Superior temporal gyrus (tissue), 1 donor: ENCODE results near the gene TAAR8.
A peak's percentile ranks its signal among the peaks of the same experiment; 100 is the strongest.
"Not testable (repeated sequence)": the region's sequence is repeated elsewhere in the genome, so short reads cannot be mapped to it uniquely, and the experiment has no call there.

Source experiments
- DNase-seq: peaks from one replicate; pipeline ENCODE4 v3.0.0-alpha.2; 2016; ENCODE audit errors: extremely low spot score

The TAAR8 gene, protein sequence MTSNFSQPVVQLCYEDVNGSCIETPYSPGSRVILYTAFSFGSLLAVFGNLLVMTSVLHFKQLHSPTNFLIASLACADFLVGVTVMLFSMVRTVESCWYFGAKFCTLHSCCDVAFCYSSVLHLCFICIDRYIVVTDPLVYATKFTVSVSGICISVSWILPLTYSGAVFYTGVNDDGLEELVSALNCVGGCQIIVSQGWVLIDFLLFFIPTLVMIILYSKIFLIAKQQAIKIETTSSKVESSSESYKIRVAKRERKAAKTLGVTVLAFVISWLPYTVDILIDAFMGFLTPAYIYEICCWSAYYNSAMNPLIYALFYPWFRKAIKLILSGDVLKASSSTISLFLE

DNA sequence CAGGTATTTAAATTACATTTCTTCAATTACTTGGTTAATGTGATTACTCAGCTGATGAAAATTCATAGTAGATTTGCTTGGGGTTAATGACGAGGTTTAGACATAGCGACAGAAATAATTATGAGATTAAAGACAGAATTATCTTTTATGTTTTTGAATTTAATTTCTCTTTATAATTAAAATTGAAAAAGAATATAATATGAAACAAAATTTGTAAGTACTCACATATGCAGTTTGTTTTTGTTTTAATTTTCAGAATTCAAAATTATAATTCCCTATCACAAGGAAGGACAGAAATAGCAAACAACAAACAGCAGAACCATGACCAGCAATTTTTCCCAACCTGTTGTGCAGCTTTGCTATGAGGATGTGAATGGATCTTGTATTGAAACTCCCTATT, at the start of gene TAAR8:
TAAR8 (plus strand) TSS at position 301 of the 400 bp plus-strand sequence; CDS start at position 322, 21 bp downstream.
- DNase-seq, result no peak

DNA sequence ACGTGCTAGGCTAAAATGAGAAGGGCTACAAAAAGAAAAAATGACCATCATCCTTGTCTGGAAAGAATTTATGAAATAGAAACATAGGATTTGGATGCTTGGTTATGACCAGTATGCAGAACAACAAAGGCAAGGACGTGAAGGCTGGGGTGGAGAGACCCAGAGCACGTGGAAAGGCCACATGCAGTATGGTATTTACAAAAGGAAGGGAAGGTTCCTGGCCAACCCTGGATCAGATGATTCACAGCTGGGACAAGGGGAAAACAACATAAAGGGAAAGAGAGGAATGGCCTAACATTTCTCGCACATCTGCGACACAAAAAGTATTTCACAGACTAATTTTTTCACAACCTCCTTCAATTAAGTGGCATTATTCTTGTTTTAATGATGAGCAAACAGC, 47.7 kb upstream of the TAAR8 start:
- no peak for DNase-seq

DNA sequence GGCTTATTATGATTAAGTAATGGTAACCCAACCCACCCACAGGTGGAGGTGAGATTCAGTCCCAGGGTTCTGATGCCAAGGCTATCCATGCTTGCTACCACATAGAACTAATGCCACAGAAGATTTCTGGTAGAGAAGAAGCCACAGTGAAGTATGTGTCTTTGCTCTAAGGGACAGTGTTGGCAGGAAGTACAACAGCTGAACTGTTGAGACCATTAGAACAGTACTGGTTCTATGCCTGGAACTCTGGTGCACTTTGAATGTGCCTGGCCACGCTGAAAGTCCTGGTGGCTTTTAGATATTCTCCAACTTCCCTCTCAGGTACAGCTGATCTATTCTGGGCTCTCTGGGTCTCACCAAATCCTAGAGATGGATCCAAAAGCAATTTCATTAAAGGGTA, 47.3 kb upstream of the TAAR8 start:
- DNase-seq, result no peak

DNA sequence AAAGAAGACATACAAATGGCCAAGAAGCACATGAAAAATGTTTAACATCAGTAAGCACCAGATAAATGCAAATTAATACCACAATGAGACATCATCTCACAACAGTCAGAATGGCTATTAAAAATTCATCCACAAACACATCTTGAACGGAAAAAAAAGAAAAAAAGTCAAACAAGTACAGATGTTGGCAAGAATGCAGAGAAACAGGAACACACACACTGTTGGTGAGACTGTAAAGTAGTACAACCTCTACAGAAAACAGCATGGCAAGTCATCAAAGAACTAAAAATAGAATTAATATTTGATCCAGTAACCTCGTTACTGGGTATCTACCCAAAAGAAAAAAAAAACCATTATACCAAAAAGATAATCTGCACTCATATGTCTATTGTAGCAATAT, 46.0 kb upstream of the TAAR8 start:
- DNase-seq, result no peak

DNA sequence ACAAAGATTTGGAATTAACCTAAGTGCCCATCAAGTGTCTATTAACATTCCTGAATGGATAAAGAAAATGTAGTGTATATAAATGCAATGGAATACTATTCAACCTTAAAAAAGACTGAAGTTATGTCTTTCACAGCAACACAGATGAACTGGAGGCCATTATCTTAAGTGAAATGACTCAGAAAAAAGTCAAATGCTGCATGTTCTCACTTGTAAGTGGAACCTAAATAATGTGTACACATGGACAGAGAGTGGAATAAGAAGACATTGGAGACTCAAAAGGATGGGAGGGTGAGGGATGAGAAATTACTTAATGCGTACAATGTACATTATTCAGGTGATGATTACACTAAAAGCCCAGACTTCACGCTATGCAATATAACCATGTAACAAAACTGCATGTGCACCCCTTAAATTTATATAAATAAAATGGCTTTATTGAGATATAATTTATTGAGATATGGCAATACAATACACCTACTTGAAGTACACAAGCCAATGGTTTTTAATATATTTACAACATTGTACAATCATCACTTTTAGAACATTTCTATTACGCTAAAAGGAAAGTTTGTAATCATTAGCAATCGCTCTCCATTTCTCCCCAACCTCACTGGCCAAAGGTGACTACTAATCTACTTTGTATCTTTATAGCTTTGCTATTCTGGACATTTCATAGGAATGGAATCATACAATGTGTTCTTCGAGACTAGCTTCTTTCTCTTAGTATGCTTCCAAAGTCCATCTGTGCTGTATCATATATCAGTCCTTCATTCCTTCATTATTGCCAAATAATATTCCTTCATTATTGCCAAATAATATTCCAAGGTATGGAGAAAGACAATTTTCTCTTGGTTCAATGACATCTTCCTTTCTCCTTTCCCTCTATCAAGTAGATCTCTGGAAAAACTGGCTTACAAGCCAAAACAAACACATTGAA, 45.3 kb upstream of the TAAR8 start:
- no peak for DNase-seq

DNA sequence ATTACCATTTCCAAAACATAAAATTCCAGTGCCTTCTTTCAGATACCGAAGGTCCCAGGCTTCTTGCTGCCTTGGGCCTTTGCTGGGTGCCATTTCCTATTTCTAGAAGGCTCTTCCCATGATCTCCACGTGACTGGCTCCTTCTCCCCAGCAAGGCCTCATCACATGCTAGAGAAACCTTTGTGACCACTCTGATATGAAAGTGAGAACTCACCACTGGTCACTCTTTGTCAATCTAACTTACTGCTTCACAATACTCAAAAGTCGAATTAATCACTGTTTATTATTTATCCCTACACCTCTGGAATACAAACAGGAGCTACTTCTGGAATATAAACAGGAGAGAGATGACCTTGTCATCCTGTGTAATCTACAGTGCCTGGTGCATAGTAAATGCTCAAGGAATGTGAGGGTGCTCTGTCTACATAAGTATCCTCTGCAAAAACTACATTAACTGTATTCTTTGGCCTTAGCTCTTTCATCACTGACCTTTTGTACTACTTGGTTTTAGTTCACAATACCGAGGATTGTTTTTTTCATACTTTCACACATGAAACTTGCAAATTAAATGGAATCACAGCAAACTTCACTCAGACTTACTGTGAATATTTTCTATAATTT, 41.2 kb upstream of the TAAR8 start:
- no peak for DNase-seq

DNA sequence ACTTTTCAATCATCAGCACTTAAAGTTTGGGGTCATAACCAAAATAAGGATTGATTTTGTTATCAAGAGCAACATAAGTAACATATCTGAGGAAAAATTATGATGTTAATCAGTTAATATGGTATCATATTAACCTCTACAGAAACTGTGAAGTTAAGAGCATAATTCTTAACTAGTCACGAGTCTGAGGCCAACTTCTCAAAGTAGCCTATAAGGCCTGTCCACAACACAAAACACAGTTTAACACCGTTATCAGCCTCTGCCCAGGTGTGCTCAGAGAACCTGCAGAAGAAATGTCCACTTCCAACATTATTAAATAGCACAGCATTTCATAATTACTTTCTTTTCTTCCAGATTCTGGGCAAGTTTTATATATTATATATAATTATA, 40.6 kb upstream of the TAAR8 start:
- DNase-seq, result no peak

DNA sequence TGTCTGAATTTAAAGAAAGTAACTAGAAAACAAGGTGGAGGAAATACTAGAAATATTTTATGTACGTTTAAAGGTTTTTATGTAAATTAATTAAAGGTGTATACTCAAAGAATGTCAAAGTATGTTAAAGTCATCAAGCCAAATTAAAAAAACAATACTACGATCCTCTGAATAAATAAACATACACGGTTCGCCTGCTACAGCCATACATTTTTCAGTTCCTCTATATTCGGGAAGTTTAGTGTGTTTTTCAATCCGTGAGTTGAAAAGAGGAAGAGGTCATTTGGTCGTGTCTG, 40.2 kb upstream of the TAAR8 start:
- no peak for DNase-seq

DNA sequence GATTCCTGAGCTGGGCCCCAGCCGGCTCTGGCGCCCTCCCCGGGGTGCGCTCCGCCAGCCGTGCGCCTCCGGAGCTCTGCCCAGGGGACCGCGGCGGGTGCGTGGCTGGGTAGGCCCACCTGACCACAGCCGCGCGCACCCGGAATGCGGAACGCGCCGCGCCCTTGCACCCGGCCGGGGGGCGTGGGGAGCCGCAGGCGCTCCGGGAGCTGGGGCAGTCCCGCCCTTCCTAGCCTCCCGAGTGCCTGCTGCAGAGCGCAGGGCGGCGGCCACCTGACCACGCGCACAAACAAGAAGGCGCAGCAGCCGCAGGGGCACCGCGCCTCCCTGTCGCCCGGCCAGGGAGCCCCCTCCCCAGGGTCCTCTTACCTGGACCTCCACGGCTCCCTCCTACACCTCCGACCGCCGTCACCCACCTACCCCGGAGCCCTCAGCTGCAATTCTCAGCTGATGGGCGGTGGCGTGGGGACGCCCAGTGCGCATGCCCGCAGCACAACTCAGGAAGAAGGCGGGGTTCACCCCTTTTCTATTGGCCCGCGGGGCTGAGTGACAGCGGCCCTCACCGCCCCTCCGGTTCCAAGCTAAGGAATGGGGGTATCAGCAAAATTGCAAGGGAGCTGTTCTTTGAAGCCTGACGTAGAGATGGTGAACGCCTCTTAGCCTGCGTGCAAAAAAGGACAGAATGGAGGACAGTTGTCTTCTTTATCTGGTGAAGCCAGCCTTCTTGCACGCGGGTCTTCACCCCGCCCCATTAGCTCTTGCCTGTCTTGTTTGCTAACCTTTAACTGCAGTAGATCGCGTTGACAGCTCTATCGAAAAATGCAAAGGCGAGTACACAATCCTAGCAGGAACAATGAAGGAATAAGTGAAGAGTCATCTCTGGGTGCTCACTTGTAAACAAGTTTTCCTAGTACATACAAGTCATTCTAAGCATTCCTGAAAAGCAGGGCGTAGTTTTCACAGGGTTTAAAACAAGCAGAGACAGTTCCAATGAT, 39.5 kb upstream of the TAAR8 start, which contains the start of gene STX7:
STX7 (minus strand) TSS at position 479 of the 995 bp plus-strand sequence. CDS start 9,586 bp downstream, outside the sequence.
- DNase-seq, result peak; percentile 98

DNA sequence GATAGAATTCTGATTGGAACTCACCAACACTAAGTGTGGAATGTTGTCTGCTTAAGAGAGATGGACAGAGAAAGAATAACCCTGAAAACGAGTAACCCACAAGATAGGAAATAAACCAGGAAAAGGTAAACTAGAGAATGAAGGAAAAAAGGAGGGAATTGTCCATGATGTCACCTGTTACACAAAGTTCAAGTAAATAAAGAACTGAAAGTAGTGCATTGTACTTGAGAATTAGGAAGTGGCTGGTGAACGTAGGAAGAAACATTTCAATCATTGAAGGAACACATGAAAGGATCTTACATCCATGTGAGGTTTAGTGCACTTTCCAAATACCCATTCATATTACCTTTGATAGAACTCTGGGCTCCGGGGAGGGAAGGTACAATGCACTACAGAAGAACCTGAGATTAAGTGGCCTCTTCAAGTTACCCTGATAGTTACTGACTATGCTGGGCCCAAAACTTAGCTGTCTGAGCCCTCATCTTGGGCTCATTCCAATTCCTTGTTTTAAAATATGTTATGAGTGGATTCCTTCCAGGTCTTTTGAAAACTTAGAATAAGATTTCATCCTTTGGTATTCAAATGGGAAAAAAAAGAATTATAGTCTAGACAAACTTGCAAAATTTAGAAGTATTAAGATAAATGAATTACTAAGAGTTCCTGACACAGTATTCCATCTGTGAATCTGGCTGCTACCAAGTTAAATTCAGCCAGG, 38.5 kb upstream of the TAAR8 start:
- peak; percentile 58 for DNase-seq

DNA sequence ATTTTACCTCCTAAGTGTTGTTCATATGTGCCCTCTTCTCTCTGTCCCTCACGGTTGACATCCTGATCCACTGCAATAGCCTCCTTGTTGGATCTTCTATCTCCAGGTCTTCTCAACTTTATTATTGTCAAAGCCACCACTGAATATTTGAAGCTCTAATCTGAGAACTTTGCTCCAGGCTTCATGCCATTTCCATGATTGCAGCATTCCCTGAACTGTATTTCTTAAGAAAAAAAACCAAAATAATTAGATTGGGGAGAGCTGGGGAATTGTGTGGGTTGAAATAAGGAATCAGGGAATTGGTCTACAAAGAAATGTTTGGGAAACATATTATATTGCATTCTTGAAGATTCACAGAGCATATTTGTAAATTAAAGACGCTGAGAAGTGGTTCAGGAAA, 37.1 kb upstream of the TAAR8 start:
- no peak for DNase-seq

DNA sequence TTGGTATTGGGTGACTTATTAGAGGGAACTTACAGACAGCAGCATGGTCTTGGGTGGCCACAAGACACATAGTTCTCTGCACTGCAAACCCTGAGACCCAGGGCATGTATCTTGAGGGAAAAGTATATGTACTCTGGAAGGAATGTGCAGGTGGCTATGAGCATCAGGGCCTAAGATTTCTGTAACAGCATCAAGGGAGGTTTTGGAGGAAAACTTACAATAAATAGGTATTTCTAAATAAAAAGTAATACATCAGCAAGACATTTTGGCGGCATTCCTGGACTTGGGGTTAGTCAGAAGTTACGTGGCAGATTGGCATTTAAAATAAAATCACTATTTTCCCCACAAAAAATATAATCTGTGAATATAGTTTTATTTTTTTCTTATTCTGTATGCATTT, 31.5 kb upstream of the TAAR8 start:
- no peak for DNase-seq

DNA sequence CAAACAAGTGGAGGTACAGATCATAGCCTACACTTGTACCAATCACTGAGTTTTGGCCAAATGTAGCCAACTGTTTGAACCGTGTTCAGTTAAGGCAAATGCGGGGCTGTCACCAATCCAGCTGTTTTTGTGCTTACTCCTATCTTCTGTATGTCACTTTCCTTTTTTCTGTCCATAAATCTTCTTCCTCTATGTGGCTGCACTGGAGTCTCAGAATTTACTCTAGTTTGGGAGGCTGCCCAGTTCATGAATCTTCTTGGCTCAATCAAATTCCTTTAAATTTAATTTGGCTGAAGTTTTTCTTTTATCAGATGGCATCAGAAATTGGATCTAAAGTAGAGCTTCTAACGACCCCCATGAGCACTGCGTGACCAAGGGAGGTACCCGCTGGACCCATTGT, 27.8 kb upstream of the TAAR8 start:
- no peak for DNase-seq

DNA sequence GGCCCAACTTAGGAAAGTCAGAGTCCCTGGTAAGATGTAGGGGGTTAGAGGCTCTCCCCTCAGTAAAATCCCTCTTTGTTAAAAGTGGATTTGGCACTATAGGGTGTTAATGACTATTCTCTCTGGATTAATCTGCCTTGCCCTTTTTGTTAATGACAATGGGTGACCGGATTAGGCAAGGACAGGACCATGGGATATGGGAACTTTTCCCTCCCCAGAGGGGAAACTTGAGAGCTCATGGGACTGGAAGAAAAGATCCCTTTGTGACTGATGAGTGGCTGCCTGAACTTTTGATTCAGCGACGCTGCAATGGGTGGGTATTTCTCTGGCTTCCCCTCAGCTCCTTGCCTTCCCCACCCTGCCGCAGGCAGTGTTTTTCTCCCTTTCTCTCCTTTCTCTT, 26.6 kb upstream of the TAAR8 start:
- DNase-seq, result no peak

DNA sequence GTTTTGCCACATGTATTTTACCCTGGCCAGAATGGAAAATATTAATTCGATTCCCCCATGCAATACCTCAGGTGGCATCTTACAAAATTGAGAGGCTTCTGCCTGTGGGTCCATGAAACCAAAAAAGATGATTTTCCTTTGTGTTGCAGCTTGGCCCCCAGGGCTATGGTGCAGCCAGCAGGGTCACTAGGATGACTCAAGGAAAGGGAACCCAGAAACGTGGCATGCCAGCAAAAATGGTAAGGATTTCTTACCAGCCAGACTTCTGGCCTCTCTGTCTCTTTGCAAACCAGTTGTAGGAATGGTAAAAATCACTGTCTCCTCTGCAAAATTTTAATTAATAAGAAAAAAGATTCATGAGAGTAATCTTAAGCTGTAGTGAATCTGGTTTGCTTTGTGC, 26.0 kb upstream of the TAAR8 start:
- DNase-seq, result no peak

DNA sequence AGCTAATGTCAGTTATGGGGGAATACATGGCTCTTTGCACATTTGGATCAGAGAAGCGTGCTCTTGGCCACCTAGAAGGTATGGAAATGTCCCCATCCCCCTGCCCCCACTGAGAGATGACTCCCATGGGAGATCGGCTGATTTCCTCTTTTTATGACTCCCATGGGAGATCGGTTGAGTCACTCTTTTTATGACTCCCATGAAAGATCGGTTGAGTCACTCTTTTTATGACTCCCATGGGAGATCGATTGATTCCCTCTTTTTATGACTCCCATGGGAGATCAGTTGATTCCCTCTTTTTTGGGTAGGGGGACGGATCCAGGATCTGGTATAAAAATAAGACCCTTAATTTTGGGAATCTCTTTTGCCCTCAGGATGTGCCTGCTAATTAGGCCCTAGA, 24.7 kb upstream of the TAAR8 start:
- no peak for DNase-seq

DNA sequence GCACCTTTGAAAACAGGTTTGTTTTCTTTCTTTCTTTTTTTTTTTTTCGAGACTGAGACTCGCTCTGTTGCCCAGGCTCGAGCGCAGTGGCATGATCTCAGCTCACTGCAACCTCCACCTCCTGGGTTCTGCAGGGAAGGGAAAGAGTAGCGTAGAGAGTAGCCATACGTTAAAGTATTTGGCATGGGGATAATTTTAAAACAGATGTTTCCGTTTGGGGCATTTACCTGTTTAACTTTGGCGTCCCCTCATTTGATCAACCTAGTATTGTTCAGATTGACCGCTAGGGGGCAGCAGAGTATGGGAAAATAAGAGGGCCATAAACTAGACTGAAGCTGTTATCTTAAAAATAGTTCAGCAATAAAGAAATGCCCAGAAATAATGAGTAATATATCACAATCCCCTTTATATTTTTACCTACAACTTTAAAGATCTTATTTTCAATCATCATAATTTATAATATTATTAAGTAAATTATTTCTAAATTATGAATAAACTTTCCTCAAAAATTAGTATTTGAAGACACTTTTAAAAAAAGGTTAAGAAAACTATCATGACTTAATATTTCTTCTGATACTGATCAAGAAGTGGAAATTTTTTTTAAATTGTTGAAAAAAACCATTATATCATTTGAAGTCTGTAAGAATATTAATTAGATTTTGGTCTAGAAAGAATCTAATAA, 22.0 kb upstream of the TAAR8 start:
- DNase-seq, result peak; percentile 94

DNA sequence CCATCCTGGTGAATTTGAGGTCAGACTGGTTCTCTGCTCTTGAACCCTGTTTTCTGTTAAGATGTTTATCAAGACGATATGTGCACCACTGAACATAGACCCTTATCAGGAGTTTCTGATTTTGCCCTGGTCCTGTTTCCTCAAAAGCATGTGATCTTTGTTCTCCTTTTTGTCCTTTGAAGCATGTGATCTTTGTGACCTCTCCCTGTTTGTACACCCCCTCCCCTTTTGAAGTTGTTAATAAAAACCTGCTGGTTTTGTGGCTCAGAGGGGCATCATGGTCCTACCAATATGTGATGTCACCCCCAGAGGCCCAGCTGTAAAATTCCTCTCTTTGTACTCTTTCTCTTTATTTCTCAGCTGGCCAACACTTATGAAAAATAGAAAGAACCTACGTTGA, 17.9 kb upstream of the TAAR8 start:
- DNase-seq, result not testable (repeated sequence)

DNA sequence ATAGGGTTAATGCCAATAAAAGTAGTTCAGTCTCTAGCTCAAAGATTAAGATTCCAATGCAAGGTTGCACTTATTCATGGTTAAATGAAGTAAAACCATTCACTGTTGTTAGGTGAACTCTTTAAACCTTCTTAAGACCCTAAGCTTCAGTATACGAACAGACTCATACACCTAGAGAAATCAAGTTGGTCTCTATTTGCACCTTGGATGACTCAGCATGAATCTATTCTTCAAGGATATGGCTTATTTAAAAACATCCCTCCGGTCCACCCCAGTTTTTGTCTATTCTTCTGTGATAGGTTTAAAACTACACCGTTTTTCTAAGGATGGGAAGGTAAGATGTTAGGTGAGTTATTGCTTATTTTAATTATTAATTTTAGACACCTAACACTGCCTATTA, 15.3 kb upstream of the TAAR8 start:
- DNase-seq, result no peak

DNA sequence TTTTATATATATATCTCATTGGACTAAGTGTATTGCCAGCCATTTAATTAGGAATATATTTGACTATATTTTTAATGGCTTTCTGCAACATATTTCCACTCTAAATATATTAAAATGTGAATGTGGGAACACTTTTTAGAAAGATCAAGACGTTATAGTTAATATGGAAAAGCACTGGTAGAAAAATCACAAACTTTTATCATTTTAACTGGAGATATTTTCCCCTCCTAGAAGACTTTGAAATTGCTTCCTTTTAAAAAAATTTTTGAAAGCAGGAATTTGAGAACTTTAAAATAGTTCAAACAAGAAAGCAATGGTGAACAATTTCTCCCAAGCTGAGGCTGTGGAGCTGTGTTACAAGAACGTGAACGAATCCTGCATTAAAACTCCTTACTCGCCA, 14.5 kb upstream of the TAAR8 start, which contains the start of gene TAAR9:
TAAR9 (plus strand) TSS at position 301 of the 400 bp plus-strand sequence; CDS start at position 314, 13 bp downstream.
- DNase-seq, result no peak
